Loucy (cell line): ENCODE data around the gene CHST9.
"Not testable (repeated sequence)": the region's sequence is repeated elsewhere in the genome, so short reads cannot be mapped to it uniquely, and the experiment has no call there.

ENCODE experiments used
- H2AFZ ChIP-seq: fragments of 200-600 bp; sonication (generic); 2 replicates; pipeline ENCODE4 v1.6.0; 2016; ENCODE audit warnings: antibody characterized with exemption, mild to moderate bottlenecking, low read length, moderate library complexity
- H3F3A ChIP-seq: fragments of 200-600 bp; 2 replicates; pipeline ENCODE4 v1.6.0; 2016; ENCODE audit warnings: antibody characterized with exemption, low read depth, mild to moderate bottlenecking
- H3K27me3 ChIP-seq: fragments of 200-600 bp; sonication (generic); 2 replicates; pipeline ENCODE4 v1.6.1; 2014; ENCODE audit warnings: low read length, mild to moderate bottlenecking; ENCODE audit not compliant: insufficient read depth, poor library complexity, severe bottlenecking
- H3K36me3 ChIP-seq: fragments of 200-600 bp; sonication (generic); 2 replicates; pipeline ENCODE4 v1.6.1; 2016; ENCODE audit warnings: low read length; ENCODE audit not compliant: insufficient read depth
- H3K4me1 ChIP-seq: fragments of 200-600 bp; sonication (generic); 2 replicates; pipeline ENCODE4 v1.5.1; 2014; ENCODE audit warnings: low read length, mild to moderate bottlenecking; ENCODE audit not compliant: insufficient read depth, poor library complexity, severe bottlenecking
- H3K4me2 ChIP-seq: fragments of 200-600 bp; sonication (generic); 2 replicates; pipeline ENCODE4 v1.6.0; 2014; ENCODE audit warnings: antibody characterized with exemption, low read length, low read depth, mild to moderate bottlenecking; ENCODE audit not compliant: poor library complexity, severe bottlenecking
- H3K4me3 ChIP-seq: fragments of 200-600 bp; sonication (generic); 2 replicates; pipeline ENCODE4 v1.5.1; 2014; ENCODE audit warnings: low read length, mild to moderate bottlenecking, mixed read lengths; ENCODE audit not compliant: poor library complexity, severe bottlenecking
- H3K79me2 ChIP-seq: fragments of 200-600 bp; sonication (generic); 2 replicates; pipeline ENCODE4 v1.6.1; 2014; ENCODE audit warnings: low read length; ENCODE audit not compliant: insufficient read depth
- H3K9ac ChIP-seq: fragments of 200-600 bp; sonication (generic); 2 replicates; pipeline ENCODE4 v1.6.0; 2014; ENCODE audit warnings: mild to moderate bottlenecking, low read depth, low read length, moderate library complexity; ENCODE audit not compliant: poor library complexity, severe bottlenecking
- H3K9me2 ChIP-seq: fragments of 200-600 bp; sonication (generic); replicated peaks from 2 replicates; pipeline ENCODE4 v1.6.1; 2016; ENCODE audit warnings: low read depth, low read length, mixed read lengths
- H3K9me3 ChIP-seq: fragments of 200-600 bp; sonication (generic); 2 replicates; pipeline ENCODE4 v1.6.1; 2014; ENCODE audit warnings: mild to moderate bottlenecking, antibody characterized with exemption, low read length, low read depth; ENCODE audit not compliant: insufficient read depth
- H4K20me1 ChIP-seq: fragments of 200-600 bp; sonication (generic); 2 replicates; pipeline ENCODE4 v1.6.0; 2014; ENCODE audit warnings: antibody characterized with exemption, low read length, mild to moderate bottlenecking; ENCODE audit not compliant: insufficient read depth, poor library complexity, severe bottlenecking
- EZH2phosphoT487 ChIP-seq: fragments of 200-600 bp; IDR thresholded peaks from 2 replicates; pipeline ENCODE4 v1.6.1; 2018; ENCODE audit warnings: antibody characterized with exemption, mild to moderate bottlenecking, moderate library complexity, borderline replicate concordance
- TF ChIP-seq, protein P1 (sequence below): fragments of 200-600 bp; sonication (generic); conservative IDR thresholded peaks from 2 replicates; pipeline ENCODE4 v1.5.1; 2014; ENCODE audit warnings: mild to moderate bottlenecking, antibody characterized with exemption, low read length

The CHST9 gene

DNA sequence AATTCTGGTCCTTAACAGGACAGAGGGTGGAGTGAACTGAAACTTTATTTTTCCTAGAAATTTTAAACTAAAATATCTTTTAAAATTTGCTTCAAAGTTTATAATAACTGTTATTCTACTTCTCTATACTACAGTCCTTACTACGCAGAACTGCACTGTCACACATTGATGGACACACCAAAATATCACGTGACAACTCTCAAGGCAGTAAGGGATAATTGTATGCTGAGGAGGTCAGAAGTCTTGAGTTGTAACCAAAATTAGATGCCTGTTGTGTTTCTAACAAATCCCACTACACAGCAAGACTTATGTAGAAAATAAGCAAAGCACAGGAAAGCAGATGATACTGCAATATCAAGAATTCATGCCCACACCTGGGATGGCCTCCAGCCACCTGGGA lies 76.3 kb downstream of the CHST9 start:
- Histone ChIP-seq H3K79me2 (no peaks in the 10 kb centered on the region), H3K9me2 (no peaks in the 10 kb centered on the region), H3K9me3 (no peaks in the 10 kb centered on the region), H4K20me1 (no peaks in the 10 kb centered on the region), H2AFZ (no peak overlapping the region), H3K9ac (no peak overlapping the region), H3K4me3 (no peak overlapping the region), H3K4me1 (no peaks in the 10 kb centered on the region), H3K4me2 (no peak overlapping the region), H3K36me3 (no peaks in the 10 kb centered on the region), H3F3A (no peaks in the 10 kb centered on the region), H3K27me3 (no peaks in the 10 kb centered on the region)
- TF ChIP-seq, protein P1, sequence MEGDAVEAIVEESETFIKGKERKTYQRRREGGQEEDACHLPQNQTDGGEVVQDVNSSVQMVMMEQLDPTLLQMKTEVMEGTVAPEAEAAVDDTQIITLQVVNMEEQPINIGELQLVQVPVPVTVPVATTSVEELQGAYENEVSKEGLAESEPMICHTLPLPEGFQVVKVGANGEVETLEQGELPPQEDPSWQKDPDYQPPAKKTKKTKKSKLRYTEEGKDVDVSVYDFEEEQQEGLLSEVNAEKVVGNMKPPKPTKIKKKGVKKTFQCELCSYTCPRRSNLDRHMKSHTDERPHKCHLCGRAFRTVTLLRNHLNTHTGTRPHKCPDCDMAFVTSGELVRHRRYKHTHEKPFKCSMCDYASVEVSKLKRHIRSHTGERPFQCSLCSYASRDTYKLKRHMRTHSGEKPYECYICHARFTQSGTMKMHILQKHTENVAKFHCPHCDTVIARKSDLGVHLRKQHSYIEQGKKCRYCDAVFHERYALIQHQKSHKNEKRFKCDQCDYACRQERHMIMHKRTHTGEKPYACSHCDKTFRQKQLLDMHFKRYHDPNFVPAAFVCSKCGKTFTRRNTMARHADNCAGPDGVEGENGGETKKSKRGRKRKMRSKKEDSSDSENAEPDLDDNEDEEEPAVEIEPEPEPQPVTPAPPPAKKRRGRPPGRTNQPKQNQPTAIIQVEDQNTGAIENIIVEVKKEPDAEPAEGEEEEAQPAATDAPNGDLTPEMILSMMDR, result no peak
- no peak for TF ChIP-seq EZH2phosphoT487

DNA sequence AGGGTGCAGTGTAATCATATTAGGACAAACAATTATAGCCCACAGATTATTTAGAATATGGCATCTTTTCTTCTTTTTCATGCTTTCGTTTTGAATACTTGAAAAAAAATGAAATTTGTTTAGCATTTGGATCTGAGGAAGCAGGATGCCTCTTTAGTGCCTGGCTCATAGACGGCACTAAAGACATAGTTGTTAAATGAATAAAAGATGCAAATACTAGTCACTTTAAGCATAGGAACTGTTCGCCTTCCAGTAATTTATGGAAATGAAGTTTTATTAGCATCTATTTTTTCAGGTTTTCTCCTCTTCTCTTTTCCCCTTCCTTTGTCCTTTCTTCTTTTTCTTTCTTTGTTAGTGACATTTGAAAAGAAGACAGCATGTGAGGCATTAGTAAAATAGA lies 80.4 kb downstream of the CHST9 start:
- Histone ChIP-seq H3K4me2 (no peak overlapping the region), H3F3A (no peaks in the 10 kb centered on the region), H3K9me3 (no peaks in the 10 kb centered on the region), H4K20me1 (no peaks in the 10 kb centered on the region), H3K9me2 (no peaks in the 10 kb centered on the region), H3K9ac (no peak overlapping the region), H3K79me2 (no peaks in the 10 kb centered on the region), H3K4me1 (no peaks in the 10 kb centered on the region), H3K27me3 (no peaks in the 10 kb centered on the region), H3K4me3 (no peak overlapping the region), H3K36me3 (no peaks in the 10 kb centered on the region), H2AFZ (no peak overlapping the region)
- TF ChIP-seq EZH2phosphoT487, result no peak
- TF ChIP-seq, protein P1, result no peak

DNA sequence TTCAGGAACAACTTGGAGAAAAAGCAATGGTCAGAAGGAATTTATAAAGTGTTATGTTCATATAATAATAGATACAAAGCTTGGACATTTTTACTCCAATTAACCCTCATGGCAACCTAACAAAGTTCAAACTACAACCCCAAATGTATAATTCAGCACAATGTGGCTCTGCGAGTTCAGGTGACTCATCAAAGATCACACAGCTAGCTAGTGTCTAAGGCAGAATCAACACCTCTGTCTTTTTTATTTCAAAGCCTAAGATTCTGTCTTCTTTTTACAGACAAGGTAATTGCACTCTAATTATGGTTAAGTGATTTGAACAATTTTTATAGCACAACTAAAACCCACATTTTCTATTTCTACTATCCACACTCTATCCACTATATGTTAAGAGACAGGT lies 90.5 kb downstream of the CHST9 start:
- no peak overlapping the region for H2AFZ ChIP-seq
- H3K9me2 ChIP-seq, result no peaks in the 10 kb centered on the region
- no peaks in the 10 kb centered on the region for H3K27me3 ChIP-seq
- H3K9ac ChIP-seq, result no peak overlapping the region
- TF ChIP-seq, protein P1, result no peak
- TF ChIP-seq EZH2phosphoT487, result no peak
- H3K4me2 ChIP-seq, result no peak overlapping the region
- no peaks in the 10 kb centered on the region for H3K79me2 ChIP-seq
- H3K36me3 ChIP-seq, result no peaks in the 10 kb centered on the region
- no peaks in the 10 kb centered on the region for H3F3A ChIP-seq
- no peaks in the 10 kb centered on the region for H3K9me3 ChIP-seq
- H3K4me3 ChIP-seq, result no peak overlapping the region
- H3K4me1 ChIP-seq, result no peaks in the 10 kb centered on the region
- no peaks in the 10 kb centered on the region for H4K20me1 ChIP-seq

DNA sequence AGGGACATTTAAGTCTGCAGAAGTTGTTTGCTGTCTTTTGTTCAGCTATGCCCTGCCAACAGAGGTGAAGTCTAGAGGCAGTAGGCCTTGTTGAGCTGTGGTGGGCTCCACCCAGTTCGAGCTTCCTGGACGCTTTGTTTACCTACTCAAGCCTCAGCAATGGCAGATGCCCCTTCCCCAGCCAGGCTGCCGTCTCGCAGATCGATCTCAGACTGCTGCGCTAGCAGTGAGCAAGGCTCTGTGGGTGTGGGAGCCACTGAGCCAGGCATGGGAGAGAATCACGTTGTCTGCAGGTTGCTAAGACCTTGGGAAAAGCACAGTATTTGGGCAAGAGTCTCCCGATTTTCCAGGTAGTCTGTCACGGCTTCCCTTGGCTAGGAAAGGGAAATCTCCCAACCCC lies 91.8 kb downstream of the CHST9 start:
- H2AFZ ChIP-seq, H4K20me1 ChIP-seq, H3K4me1 ChIP-seq, H3K4me3 ChIP-seq, H3K27me3 ChIP-seq, H3F3A ChIP-seq, H3K79me2 ChIP-seq, H3K4me2 ChIP-seq, H3K9me3 ChIP-seq, H3K36me3 ChIP-seq, H3K9me2 ChIP-seq, H3K9ac ChIP-seq: not testable (repeated sequence)
